ENCODE results near the gene TLCD4.
"Not testable (repeated sequence)": the region's sequence is repeated elsewhere in the genome, so short reads cannot be mapped to it uniquely, and the experiment has no call there.

The TLCD4 gene

GRCh38 chr1:95126846-95127245 is 9.7 kb downstream of the TLCD4 start:
- no peaks in the 10 kb centered on the region for H3K36me3 ChIP-seq (ENCODE audit: control insufficient read depth, insufficient read depth, low read length)
- no peaks in the 10 kb centered on the region for H3K4me1 ChIP-seq (ENCODE audit: control insufficient read depth, insufficient read depth, low read length)
- no peak overlapping the region for H3K4me3 ChIP-seq (ENCODE audit: low read depth, low read length)
- no peak overlapping the region for H3K9ac ChIP-seq (ENCODE audit: low read depth, low read length)
- H3K27me3 ChIP-seq (ENCODE audit: control insufficient read depth, insufficient read depth, low read length), result no peaks in the 10 kb centered on the region
- no peaks in the 10 kb centered on the region for H3K9me3 ChIP-seq (ENCODE audit: control insufficient read depth, insufficient read depth, low read length)

GRCh38 chr1:95127380-95127779 is 10.2 kb downstream of the TLCD4 start:
- Histone ChIP-seq H3K36me3 (ENCODE audit: control insufficient read depth, insufficient read depth, low read length) (no peaks in the 10 kb centered on the region), H3K27me3 (ENCODE audit: control insufficient read depth, insufficient read depth, low read length) (no peaks in the 10 kb centered on the region), H3K4me1 (ENCODE audit: control insufficient read depth, insufficient read depth, low read length) (no peaks in the 10 kb centered on the region), H3K9me3 (ENCODE audit: control insufficient read depth, insufficient read depth, low read length) (no peaks in the 10 kb centered on the region), H3K4me3 (ENCODE audit: low read depth, low read length) (no peak overlapping the region), H3K9ac (ENCODE audit: low read depth, low read length) (no peak overlapping the region)

GRCh38 chr1:95132762-95133161 is 15.6 kb downstream of the TLCD4 start:
- Histone ChIP-seq H3K27me3 (ENCODE audit: control insufficient read depth, insufficient read depth, low read length) (no peaks in the 10 kb centered on the region), H3K9ac (ENCODE audit: low read depth, low read length) (no peak overlapping the region), H3K9me3 (ENCODE audit: control insufficient read depth, insufficient read depth, low read length) (no peaks in the 10 kb centered on the region), H3K4me3 (ENCODE audit: low read depth, low read length) (no peak overlapping the region), H3K4me1 (ENCODE audit: control insufficient read depth, insufficient read depth, low read length) (no peaks in the 10 kb centered on the region), H3K36me3 (ENCODE audit: control insufficient read depth, insufficient read depth, low read length) (no peaks in the 10 kb centered on the region)

- Histone ChIP-seq H3K27me3 (ENCODE audit: control insufficient read depth, insufficient read depth, low read length) (no peaks in the 10 kb centered on the region), H3K36me3 (ENCODE audit: control insufficient read depth, insufficient read depth, low read length) (no peaks in the 10 kb centered on the region), H3K9me3 (ENCODE audit: control insufficient read depth, insufficient read depth, low read length) (no peaks in the 10 kb centered on the region), H3K9ac (ENCODE audit: low read depth, low read length) (no peak overlapping the region), H3K4me3 (ENCODE audit: low read depth, low read length) (no peak overlapping the region), H3K4me1 (ENCODE audit: control insufficient read depth, insufficient read depth, low read length) (no peaks in the 10 kb centered on the region)
Observed at GRCh38 chr1:95133687-95134086, 16.5 kb downstream of the TLCD4 start.

GRCh38 chr1:95138223-95138622 is 21.1 kb downstream of the TLCD4 start:
- Histone ChIP-seq H3K4me1 (ENCODE audit: control insufficient read depth, insufficient read depth, low read length) (peaks cover 2% of the 10 kb centered on the region), H3K36me3 (ENCODE audit: control insufficient read depth, insufficient read depth, low read length) (no peaks in the 10 kb centered on the region), H3K9ac (ENCODE audit: low read depth, low read length) (no peak overlapping the region), H3K9me3 (ENCODE audit: control insufficient read depth, insufficient read depth, low read length) (no peaks in the 10 kb centered on the region), H3K4me3 (ENCODE audit: low read depth, low read length) (no peak overlapping the region), H3K27me3 (ENCODE audit: control insufficient read depth, insufficient read depth, low read length) (no peaks in the 10 kb centered on the region)

GRCh38 chr1:95139039-95139438 is 21.9 kb downstream of the TLCD4 start:
- Histone ChIP-seq H3K36me3 (ENCODE audit: control insufficient read depth, insufficient read depth, low read length) (no peaks in the 10 kb centered on the region), H3K27me3 (ENCODE audit: control insufficient read depth, insufficient read depth, low read length) (no peaks in the 10 kb centered on the region), H3K4me1 (ENCODE audit: control insufficient read depth, insufficient read depth, low read length) (peaks cover 2% of the 10 kb centered on the region)

GRCh38 chr1:95140791-95141190 is 23.6 kb downstream of the TLCD4 start:
- no peaks in the 10 kb centered on the region for H3K36me3 ChIP-seq (ENCODE audit: control insufficient read depth, insufficient read depth, low read length)
- no peak overlapping the region for H3K9ac ChIP-seq (ENCODE audit: low read depth, low read length)
- no peaks in the 10 kb centered on the region for H3K9me3 ChIP-seq (ENCODE audit: control insufficient read depth, insufficient read depth, low read length)
- no peaks in the 10 kb centered on the region for H3K27me3 ChIP-seq (ENCODE audit: control insufficient read depth, insufficient read depth, low read length)
- peaks cover 2% of the 10 kb centered on the region for H3K4me1 ChIP-seq (ENCODE audit: control insufficient read depth, insufficient read depth, low read length)
- H3K4me3 ChIP-seq (ENCODE audit: low read depth, low read length), result no peak overlapping the region

More at GRCh38 chr1:95139039-95139438, 21.9 kb downstream of the TLCD4 start:
- H3K4me3 ChIP-seq (ENCODE audit: low read depth, low read length), result no peak overlapping the region
- H3K9ac ChIP-seq (ENCODE audit: low read depth, low read length), result no peak overlapping the region
- no peaks in the 10 kb centered on the region for H3K9me3 ChIP-seq (ENCODE audit: control insufficient read depth, insufficient read depth, low read length)

- H3K9me3 ChIP-seq (ENCODE audit: control insufficient read depth, insufficient read depth, low read length), result no peaks in the 10 kb centered on the region
- H3K27me3 ChIP-seq (ENCODE audit: control insufficient read depth, insufficient read depth, low read length), result no peaks in the 10 kb centered on the region
- H3K36me3 ChIP-seq (ENCODE audit: control insufficient read depth, insufficient read depth, low read length), result no peaks in the 10 kb centered on the region
- H3K4me1 ChIP-seq (ENCODE audit: control insufficient read depth, insufficient read depth, low read length), result peaks cover 2% of the 10 kb centered on the region
- H3K9ac ChIP-seq (ENCODE audit: low read depth, low read length), result no peak overlapping the region
- H3K4me3 ChIP-seq (ENCODE audit: low read depth, low read length), result no peak overlapping the region
Observed at GRCh38 chr1:95145493-95145892, 28.3 kb downstream of the TLCD4 start.

- Histone ChIP-seq H3K27me3 (ENCODE audit: control insufficient read depth, insufficient read depth, low read length) (no peaks in the 10 kb centered on the region), H3K4me3 (ENCODE audit: low read depth, low read length) (no peak overlapping the region), H3K9me3 (ENCODE audit: control insufficient read depth, insufficient read depth, low read length) (no peaks in the 10 kb centered on the region), H3K4me1 (ENCODE audit: control insufficient read depth, insufficient read depth, low read length) (peaks cover 2% of the 10 kb centered on the region), H3K36me3 (ENCODE audit: control insufficient read depth, insufficient read depth, low read length) (no peaks in the 10 kb centered on the region), H3K9ac (ENCODE audit: low read depth, low read length) (no peak overlapping the region)
Observed at GRCh38 chr1:95146637-95147036, 29.5 kb downstream of the TLCD4 start.

GRCh38 chr1:95154096-95154495 is 36.9 kb downstream of the TLCD4 start:
- no peaks in the 10 kb centered on the region for H3K9me3 ChIP-seq (ENCODE audit: control insufficient read depth, insufficient read depth, low read length)
- no peak overlapping the region for H3K9ac ChIP-seq (ENCODE audit: low read depth, low read length)
- no peaks in the 10 kb centered on the region for H3K27me3 ChIP-seq (ENCODE audit: control insufficient read depth, insufficient read depth, low read length)
- no peaks in the 10 kb centered on the region for H3K36me3 ChIP-seq (ENCODE audit: control insufficient read depth, insufficient read depth, low read length)
- no peaks in the 10 kb centered on the region for H3K4me1 ChIP-seq (ENCODE audit: control insufficient read depth, insufficient read depth, low read length)
- H3K4me3 ChIP-seq (ENCODE audit: low read depth, low read length), result no peak overlapping the region

- not testable (repeated sequence) for H3K9me3 ChIP-seq (ENCODE audit: control insufficient read depth, insufficient read depth, low read length); H3K4me3 ChIP-seq (ENCODE audit: low read depth, low read length); H3K27me3 ChIP-seq (ENCODE audit: control insufficient read depth, insufficient read depth, low read length); H3K36me3 ChIP-seq (ENCODE audit: control insufficient read depth, insufficient read depth, low read length); H3K9ac ChIP-seq (ENCODE audit: low read depth, low read length); H3K4me1 ChIP-seq (ENCODE audit: control insufficient read depth, insufficient read depth, low read length)
Observed at GRCh38 chr1:95165569-95165968, 48.4 kb downstream of the TLCD4 start.
